HepG2 (cell line): ENCODE results near the gene FAM53C. TPM values are rescaled to one million over a fixed set of nuclear protein-coding genes. Genes with fewer than 3 reads are reported as not detected.

Experiments
- ARID4A ChIP-seq: sonication (generic); formaldehyde crosslinking; IDR thresholded peaks from 2 replicates; pipeline ENCODE4 v1.5.0; 2020; ENCODE audit warnings: mild to moderate bottlenecking, missing genetic modification reagents, borderline replicate concordance
- CBFB ChIP-seq: sonication (generic); formaldehyde crosslinking; IDR thresholded peaks from 2 replicates; pipeline ENCODE4 v1.4.0; 2020; ENCODE audit warnings: missing genetic modification reagents
- DNMT3B ChIP-seq: conservative IDR thresholded peaks from 2 replicates; pipeline ENCODE4 v1.6.1; 2016; ENCODE audit warnings: missing biosample characterization, control low read depth
- E2F5 ChIP-seq: sonication (generic); formaldehyde crosslinking; conservative IDR thresholded peaks from 2 replicates; pipeline ENCODE4 v1.4.0; 2020; ENCODE audit warnings: missing genetic modification reagents
- ERF ChIP-seq: IDR thresholded peaks from 2 replicates; pipeline ENCODE4 v1.6.1; 2018; ENCODE audit warnings: missing biosample characterization, missing genetic modification reagents
- FOXK2 ChIP-seq: fragments of 450-650 bp; IDR thresholded peaks from 2 replicates; pipeline ENCODE4 v1.6.1; 2016
- HDAC1 ChIP-seq: sonication (generic); formaldehyde crosslinking; IDR thresholded peaks from 2 replicates; pipeline ENCODE4 v1.5.1; 2020; ENCODE audit warnings: mild to moderate bottlenecking, missing genetic modification reagents
- HDAC2 ChIP-seq: sonication (generic); formaldehyde crosslinking; IDR thresholded peaks from 2 replicates; pipeline ENCODE4 v1.4.0; 2020; ENCODE audit warnings: missing genetic modification reagents
- HIC2 ChIP-seq: sonication (generic); formaldehyde crosslinking; IDR thresholded peaks from 2 replicates; pipeline ENCODE4 v1.9.0; 2022; ENCODE audit warnings: low read depth, missing genetic modification reagents
- NBN ChIP-seq: fragments of 450-650 bp; conservative IDR thresholded peaks from 2 replicates; pipeline ENCODE4 v1.6.1; 2017
- ONECUT2 ChIP-seq: sonication (generic); formaldehyde crosslinking; IDR thresholded peaks from 2 replicates; pipeline ENCODE4 v1.4.0; 2020; ENCODE audit warnings: missing genetic modification reagents
- RXRA ChIP-seq: sonication (generic); formaldehyde crosslinking; IDR thresholded peaks from 2 replicates; pipeline ENCODE4 v1.5.1; 2020; ENCODE audit warnings: missing genetic modification reagents
- SRSF9 ChIP-seq: fragments of 200-400 bp; formaldehyde crosslinking; IDR thresholded peaks from 2 replicates; pipeline ENCODE4 v1.6.1; 2018; ENCODE audit warnings: borderline replicate concordance, mild to moderate bottlenecking, low read depth, low read length; ENCODE audit not compliant: insufficient read depth, poor library complexity, severe bottlenecking
- TOE1 ChIP-seq: sonication (generic); formaldehyde crosslinking; IDR thresholded peaks from 2 replicates; pipeline ENCODE4 v1.4.0; 2020; ENCODE audit warnings: mild to moderate bottlenecking, missing genetic modification reagents
- ZBTB1 ChIP-seq: sonication (generic); formaldehyde crosslinking; IDR thresholded peaks from 2 replicates; pipeline ENCODE4 v1.4.0; 2020; ENCODE audit warnings: missing genetic modification reagents, borderline replicate concordance
- ZGPAT ChIP-seq: IDR thresholded peaks from 2 replicates; pipeline ENCODE4 v1.6.1; 2016; ENCODE audit warnings: mild to moderate bottlenecking
- ZMYM4 ChIP-seq: sonication (generic); formaldehyde crosslinking; IDR thresholded peaks from 2 replicates; pipeline ENCODE4 v1.8.1; 2023; ENCODE audit warnings: mild to moderate bottlenecking, missing genetic modification reagents
- ZNF18 ChIP-seq: sonication (generic); formaldehyde crosslinking; IDR thresholded peaks from 2 replicates; pipeline ENCODE4 v1.8.0; 2022; ENCODE audit warnings: mild to moderate bottlenecking, missing genetic modification reagents; ENCODE audit not compliant: insufficient replicate concordance
- ZNF331 ChIP-seq: sonication (generic); formaldehyde crosslinking; IDR thresholded peaks from 2 replicates; pipeline ENCODE4 v1.4.0; 2020; ENCODE audit warnings: missing genetic modification reagents
- ZNF547 ChIP-seq: sonication (generic); formaldehyde crosslinking; IDR thresholded peaks from 2 replicates; pipeline ENCODE4 v1.5.1; 2020; ENCODE audit warnings: mild to moderate bottlenecking, missing genetic modification reagents
- ZNF75D ChIP-seq: sonication (generic); formaldehyde crosslinking; IDR thresholded peaks from 2 replicates; pipeline ENCODE4 v1.8.1; 2023; ENCODE audit warnings: missing genetic modification reagents, mild to moderate bottlenecking, borderline replicate concordance
- polyA plus RNA-seq, 8 experiments: library from polyadenylated mRNA; depleted of rRNA in 3 of 8; stranded (reverse) in 7 of 8; unstranded in 1 of 8; fragments of >200 nt; fragmentation: Illumina TruSeq in 4 of 8; extraction: Trizol in 4 of 8; gene quantifications; 2 replicates each; pipeline versions ENCODE4 v1.2.1 to v1.2.3, GENCODE V29; 2011 to 2016; ENCODE audit warnings: low read depth in 4 of 8, missing spikeins in 1 of 8, mixed read lengths in 1 of 8; ENCODE audit not compliant: insufficient read depth in 1 of 8
- total RNA-seq, 5 experiments: library from RNA; depleted of rRNA; stranded (reverse); fragments of >200 nt; fragmentation: Illumina TruSeq; extraction: Trizol; gene quantifications; 2 replicates each; pipeline ENCODE4 v1.2.3, GENCODE V29; 2016; ENCODE audit warnings: low read depth in 1 of 5

Gene FAM53C
- total and polyA plus RNA-seq, 2 of the 13 experiments (the other 11 are each of a cell fraction or from before 2014, with no cell fraction given): 26.9 to 30.1 TPM

GRCh38 chr5:138352071-138352721 is 14.1 kb downstream of the FAM53C start, which contains the start of gene KDM3B (continued):
- TF ChIP-seq ZNF331 (CRISPR knock-in tag) (peak; percentile 28; the same call in 1 of the 2 replicates), ZNF75D (no peak), ARID4A (CRISPR knock-in tag) (no peak; the same call in 1 of the 2 replicates), HDAC1 (no peak), ERF (CRISPR knock-in tag) (peak; percentile 65), ONECUT2 (CRISPR knock-in tag) (no peak), DNMT3B (CRISPR knock-in tag) (no peak), ZBTB1 (CRISPR knock-in tag) (no peak), ZMYM4 (peak; percentile 100), E2F5 (CRISPR knock-in tag) (no peak), FOXK2 (no peak), HIC2 (no peak), CBFB (CRISPR knock-in tag) (no peak), ZNF18 (CRISPR knock-in tag) (no peak), RXRA (CRISPR knock-in tag) (no peak), NBN (no peak), SRSF9 (no peak), HDAC2 (no peak; the same call in 1 of the 2 replicates), TOE1 (CRISPR knock-in tag) (no peak), ZNF547 (CRISPR knock-in tag) (no peak), ZGPAT (CRISPR knock-in tag) (peak; percentile 84; the same call in 1 of the 2 replicates)
